ENCODE results near the gene ANO4.

Gene ANO4

DNA sequence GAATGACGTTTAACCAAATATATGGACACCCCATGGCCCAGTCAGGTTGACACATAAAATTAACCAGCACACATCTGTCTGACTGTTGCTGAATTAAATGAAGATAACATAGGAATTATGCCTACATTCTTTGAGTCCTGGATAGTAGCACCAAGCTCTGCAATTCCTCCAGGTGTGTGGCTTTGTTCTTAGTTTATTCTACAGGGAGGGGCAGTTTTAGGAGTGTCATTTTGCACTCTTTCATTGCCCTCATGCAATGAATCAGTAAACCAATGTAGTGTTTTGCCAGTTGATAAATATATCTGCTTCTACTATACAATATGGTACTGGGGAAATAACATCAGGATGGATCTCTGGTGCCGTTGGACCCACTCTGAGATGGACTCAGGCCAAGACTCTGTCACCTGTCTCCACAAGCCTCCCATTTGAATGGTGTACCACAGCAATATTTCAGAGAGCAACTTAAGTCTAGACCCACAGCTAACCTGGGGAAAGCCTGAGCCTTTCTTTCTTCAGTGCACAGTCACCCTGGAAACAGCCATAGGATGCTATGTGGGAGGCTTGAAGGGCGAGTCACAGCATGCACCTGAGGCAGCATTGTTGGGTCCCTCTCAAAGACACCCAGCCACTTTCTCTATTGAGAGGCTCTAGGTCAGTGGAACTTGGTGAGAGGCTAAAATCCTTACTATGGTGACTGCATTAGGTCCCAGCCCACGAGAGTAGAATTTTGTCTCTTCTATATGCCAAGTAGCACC lies 73.2 kb downstream of the ANO4 start:
- H3K4me1 ChIP-seq (ENCODE audit: insufficient read depth, low read length): no peaks in the 10 kb centered on the region
- H3K27me3 ChIP-seq (ENCODE audit: insufficient read depth, low read length, poor library complexity): no peaks in the 10 kb centered on the region
- ATAC-seq (ENCODE audit: insufficient read depth, low read depth) (no peak), DNase-seq (no peak)
- TF ChIP-seq EZH2 (IDR thresholded peaks at IDR 0.05; ENCODE audit: borderline replicate concordance, low read depth, low read length, severe bottlenecking) (no peak), CTCF (IDR thresholded peaks at IDR 0.05; ENCODE audit: borderline replicate concordance, extremely low read depth, low read length, poor library complexity, severe bottlenecking) (no peak)
- no peak overlapping the region for H3K4me2 ChIP-seq (ENCODE audit: insufficient read depth, low read length)
- no peak overlapping the region for H2AFZ ChIP-seq (ENCODE audit: low read depth, low read length)
- no peak overlapping the region for H3K27ac ChIP-seq (ENCODE audit: low read length)
- no peaks in the 10 kb centered on the region for H4K20me1 ChIP-seq (ENCODE audit: insufficient read depth, low read length)
- H3K36me3 ChIP-seq (ENCODE audit: insufficient read depth, low read length): no peaks in the 10 kb centered on the region
- H3K9me3 ChIP-seq (ENCODE audit: insufficient read depth, low read length, severe bottlenecking): no peaks in the 10 kb centered on the region
- H3K9ac ChIP-seq (ENCODE audit: low read depth, low read length): no peak overlapping the region
- H3K79me2 ChIP-seq (ENCODE audit: insufficient read depth, low read length): no peaks in the 10 kb centered on the region
- no peak overlapping the region for H3K4me3 ChIP-seq (ENCODE audit: low read depth in 1 of 2, low read length in 2 of 2)

DNA sequence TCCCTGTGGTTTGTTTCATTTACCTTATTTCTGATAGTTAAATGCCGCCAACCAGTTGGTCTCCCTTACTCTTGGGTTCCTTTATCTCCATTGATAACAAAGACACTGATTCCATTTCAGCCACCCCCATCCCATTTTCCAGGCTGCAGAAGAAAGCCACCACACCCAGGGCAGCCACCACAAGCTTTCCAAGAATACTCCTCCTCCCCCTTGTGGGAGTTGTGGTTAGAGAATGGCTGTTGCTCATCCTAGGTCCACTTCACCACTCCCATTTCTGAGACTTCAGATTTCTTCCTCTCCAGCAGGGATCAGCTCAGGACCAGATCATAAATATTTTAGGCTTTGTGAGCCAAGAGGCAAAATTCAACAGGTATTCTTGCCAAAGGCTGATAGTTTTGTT lies 73.9 kb downstream of the ANO4 start:
- ATAC-seq (ENCODE audit: insufficient read depth, low read depth) (no peak), DNase-seq (no peak)
- no peak overlapping the region for H3K9ac ChIP-seq (ENCODE audit: low read depth, low read length)
- H3K9me3 ChIP-seq (ENCODE audit: insufficient read depth, low read length, severe bottlenecking): no peaks in the 10 kb centered on the region
- no peak overlapping the region for H3K4me3 ChIP-seq (ENCODE audit: low read depth in 1 of 2, low read length in 2 of 2)
- H3K36me3 ChIP-seq (ENCODE audit: insufficient read depth, low read length): no peaks in the 10 kb centered on the region
- no peak overlapping the region for H3K27ac ChIP-seq (ENCODE audit: low read length)
- no peaks in the 10 kb centered on the region for H4K20me1 ChIP-seq (ENCODE audit: insufficient read depth, low read length)
- H3K4me2 ChIP-seq (ENCODE audit: insufficient read depth, low read length): no peak overlapping the region
- TF ChIP-seq EZH2 (IDR thresholded peaks at IDR 0.05; ENCODE audit: borderline replicate concordance, low read depth, low read length, severe bottlenecking): no peak
- no peak for TF ChIP-seq CTCF (IDR thresholded peaks at IDR 0.05; ENCODE audit: borderline replicate concordance, extremely low read depth, low read length, poor library complexity, severe bottlenecking)
- H3K27me3 ChIP-seq (ENCODE audit: insufficient read depth, low read length, poor library complexity): no peaks in the 10 kb centered on the region
- H2AFZ ChIP-seq (ENCODE audit: low read depth, low read length): no peak overlapping the region
- no peaks in the 10 kb centered on the region for H3K4me1 ChIP-seq (ENCODE audit: insufficient read depth, low read length)
- H3K79me2 ChIP-seq (ENCODE audit: insufficient read depth, low read length): no peaks in the 10 kb centered on the region

DNA sequence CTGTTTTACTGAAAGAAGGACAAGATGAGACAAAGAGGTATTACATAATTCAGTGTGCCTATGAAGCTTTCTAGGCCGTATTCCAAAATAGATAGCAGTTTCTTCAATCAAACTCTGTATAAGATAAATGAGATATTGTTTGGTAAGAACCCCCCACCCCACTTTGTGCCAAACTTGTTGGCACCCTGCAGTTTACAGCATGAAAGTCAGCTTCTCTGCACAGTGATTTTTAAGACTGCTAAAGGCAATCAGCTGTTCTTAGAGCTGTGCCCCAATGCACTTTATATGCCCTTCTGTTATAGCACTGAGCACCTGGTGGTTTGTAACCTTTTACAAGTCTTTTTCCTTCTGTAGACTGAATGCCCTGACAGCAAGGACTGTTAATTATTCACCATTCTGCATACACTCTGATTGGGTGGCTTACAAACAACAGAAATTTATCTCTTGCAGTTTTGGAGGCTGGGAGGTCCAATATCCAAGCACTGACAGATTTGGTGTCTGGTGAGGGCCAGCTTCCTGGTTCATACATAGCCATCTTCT lies 76.7 kb downstream of the ANO4 start:
- Histone ChIP-seq H3K9me3 (ENCODE audit: insufficient read depth, low read length, severe bottlenecking) (no peaks in the 10 kb centered on the region), H3K27ac (ENCODE audit: low read length) (no peak overlapping the region)

More for the DNA sequence above, 76.7 kb downstream of the ANO4 start:
- Histone ChIP-seq H3K4me3 (ENCODE audit: low read depth in 1 of 2, low read length in 2 of 2) (no peak overlapping the region), H2AFZ (ENCODE audit: low read depth, low read length) (no peak overlapping the region), H3K27me3 (ENCODE audit: insufficient read depth, low read length, poor library complexity) (no peaks in the 10 kb centered on the region), H3K9ac (ENCODE audit: low read depth, low read length) (no peak overlapping the region), H3K79me2 (ENCODE audit: insufficient read depth, low read length) (no peaks in the 10 kb centered on the region), H3K4me2 (ENCODE audit: insufficient read depth, low read length) (no peak overlapping the region), H4K20me1 (ENCODE audit: insufficient read depth, low read length) (no peaks in the 10 kb centered on the region), H3K36me3 (ENCODE audit: insufficient read depth, low read length) (no peaks in the 10 kb centered on the region), H3K4me1 (ENCODE audit: insufficient read depth, low read length) (no peaks in the 10 kb centered on the region)
- TF ChIP-seq EZH2 (IDR thresholded peaks at IDR 0.05; ENCODE audit: borderline replicate concordance, low read depth, low read length, severe bottlenecking) (no peak), CTCF (IDR thresholded peaks at IDR 0.05; ENCODE audit: borderline replicate concordance, extremely low read depth, low read length, poor library complexity, severe bottlenecking) (no peak)
- ATAC-seq (ENCODE audit: insufficient read depth, low read depth): no peak
- no peak for DNase-seq
